Keratinocyte (primary cell): ENCODE data around the gene ADAMTS10.

Experiments
- CTCF ChIP-seq, 3 experiments: IDR thresholded peaks in 1 of 3; conservative IDR thresholded peaks in 1 of 3; optimal IDR thresholded peaks in 1 of 3; 2 replicates in 2 of 3; 3 replicates in 1 of 3; pipeline versions ENCODE3 to v1.5.1; 2011; ENCODE audit warnings: low read length in 3 of 3, mild to moderate bottlenecking in 3 of 3, moderate library complexity in 2 of 3, control low read depth in 1 of 3, inconsistent platforms in 1 of 3; ENCODE audit not compliant: insufficient read depth in 2 of 3; ENCODE audit errors: extremely low read depth in 1 of 3
- EZH2 ChIP-seq: IDR thresholded peaks from one replicate; pipeline ENCODE4 v1.6.1; 2012; ENCODE audit warnings: inconsistent platforms, mild to moderate bottlenecking, low read length, moderate library complexity

- TF ChIP-seq CTCF (optimal IDR thresholded peaks at IDR 0.05 in 1 of 3, IDR thresholded peaks at IDR 0.05 in 1 of 3, conservative IDR thresholded peaks at IDR 0.05 in 1 of 3; ENCODE audit: extremely low read depth in 1 of 3, insufficient read depth in 2 of 3, low read length in 3 of 3): no peak
- TF ChIP-seq EZH2: no peak
Measured at GRCh38 chr19:8575467-8575997, 35.0 kb downstream of the ADAMTS10 start.
